Limb (tissue), 2 donors: Measurements from ENCODE around the gene MAGEA1.
A peak's percentile ranks its signal among the peaks of the same experiment; 100 is the strongest.
"Not testable (repeated sequence)": the region's sequence is repeated elsewhere in the genome, so short reads cannot be mapped to it uniquely, and the experiment has no call there.

ENCODE experiments used
- DNase-seq, 2 donors: peaks; one replicate each; pipeline ENCODE4 v3.0.0-alpha.2; 2016; ENCODE audit errors: extremely low spot score in 2 of 2

MAGEA1 gene

GRCh38 chrX:153179131-153179530 is at the start of gene MAGEA1:
Gene MAGEA1 (plus strand): TSS chrX:153179284. CDS start chrX:153182390, 3,106 bp downstream.
- no peak for DNase-seq

GRCh38 chrX:153132924-153133323 is 46.2 kb upstream of the MAGEA1 start:
- not testable (repeated sequence) for DNase-seq

- not testable (repeated sequence) for DNase-seq
These were observed 40.0 kb upstream of the MAGEA1 start for GRCh38 chrX:153139074-153139473.

GRCh38 chrX:153146288-153146687 is 32.8 kb upstream of the MAGEA1 start:
- not testable (repeated sequence) for DNase-seq

- no peak for DNase-seq
These were observed 25.6 kb upstream of the MAGEA1 start for GRCh38 chrX:153153516-153153915.

GRCh38 chrX:153157450-153157849 is 21.6 kb upstream of the MAGEA1 start:
- no peak for DNase-seq

GRCh38 chrX:153158319-153158718 is 20.8 kb upstream of the MAGEA1 start:
- DNase-seq = no peak

- no peak for DNase-seq
These were observed 17.1 kb upstream of the MAGEA1 start for GRCh38 chrX:153161952-153162351.

- no peak for DNase-seq
These were observed 14.4 kb upstream of the MAGEA1 start for GRCh38 chrX:153164733-153165132.

- DNase-seq = not testable (repeated sequence)
These were observed 10.7 kb upstream of the MAGEA1 start for GRCh38 chrX:153168423-153168822.

- DNase-seq = no peak
These were observed 2.7 kb downstream of the MAGEA1 start for GRCh38 chrX:153181822-153182221.

GRCh38 chrX:153184787-153185186 is 5.7 kb downstream of the MAGEA1 start:
- DNase-seq = no peak

GRCh38 chrX:153190381-153190780 is 11.3 kb downstream of the MAGEA1 start:
- DNase-seq = peak in 1 of 2 donors; percentile 1

- DNase-seq = no peak
These were observed 21.4 kb downstream of the MAGEA1 start for GRCh38 chrX:153200462-153200861.

- no peak for DNase-seq
These were observed 27.5 kb downstream of the MAGEA1 start for GRCh38 chrX:153206425-153207046.

- DNase-seq = no peak
These were observed 30.3 kb downstream of the MAGEA1 start for GRCh38 chrX:153209347-153209746.

GRCh38 chrX:153214934-153215333 is 35.9 kb downstream of the MAGEA1 start:
- DNase-seq = no peak

GRCh38 chrX:153216926-153217325 is 37.8 kb downstream of the MAGEA1 start:
- DNase-seq = no peak

- DNase-seq = no peak
These were observed 46.5 kb downstream of the MAGEA1 start for GRCh38 chrX:153225438-153226098.

GRCh38 chrX:153226344-153227185 is 47.5 kb downstream of the MAGEA1 start:
- peak in 1 of 2 donors; percentile 32 for DNase-seq
